HG03571 (cell line): ENCODE data around the gene INVS.
"Not testable (repeated sequence)": the region's sequence is repeated elsewhere in the genome, so short reads cannot be mapped to it uniquely, and the experiment has no call there.

Experiments used
- ATAC-seq: cut with Tn5 transposase; IDR thresholded peaks from one replicate; pipeline ENCODE4 v1.9.1; 2021; ENCODE audit not compliant: unreplicated experiment

The INVS gene

GRCh38 chr9:100120286-100120685, 21.2 kb downstream of the INVS start:
- ATAC-seq = no peak

- no peak for ATAC-seq
Observed at GRCh38 chr9:100125236-100125635, 26.2 kb downstream of the INVS start.

- no peak for ATAC-seq
Observed at GRCh38 chr9:100125910-100126309, 26.9 kb downstream of the INVS start.

GRCh38 chr9:100126423-100126822, 27.4 kb downstream of the INVS start:
- ATAC-seq = no peak

- ATAC-seq = no peak
Observed at GRCh38 chr9:100129772-100130171, 30.7 kb downstream of the INVS start.

- ATAC-seq = no peak
Observed at GRCh38 chr9:100131216-100131615, 32.2 kb downstream of the INVS start.

- no peak for ATAC-seq
Observed at GRCh38 chr9:100131875-100132430, 32.9 kb downstream of the INVS start.

- ATAC-seq = no peak
Observed at GRCh38 chr9:100134731-100135130, 35.7 kb downstream of the INVS start.

- not testable (repeated sequence) for ATAC-seq
Observed at GRCh38 chr9:100136799-100137198, 37.8 kb downstream of the INVS start.

- not testable (repeated sequence) for ATAC-seq
Observed at GRCh38 chr9:100140303-100140702, 41.3 kb downstream of the INVS start.

GRCh38 chr9:100141862-100142261, 42.8 kb downstream of the INVS start:
- not testable (repeated sequence) for ATAC-seq

- ATAC-seq = not testable (repeated sequence)
Observed at GRCh38 chr9:100145167-100145934, 46.3 kb downstream of the INVS start.

GRCh38 chr9:100145976-100146375, 46.9 kb downstream of the INVS start:
- not testable (repeated sequence) for ATAC-seq

- ATAC-seq = no peak
Observed at GRCh38 chr9:100150214-100150613, 51.2 kb downstream of the INVS start.

GRCh38 chr9:100160021-100160420, 61.0 kb downstream of the INVS start:
- peak; percentile 51 for ATAC-seq

GRCh38 chr9:100167176-100167575, 68.1 kb downstream of the INVS start:
- no peak for ATAC-seq

GRCh38 chr9:100167915-100168654, 69.0 kb downstream of the INVS start:
- no peak for ATAC-seq

- ATAC-seq = no peak
Observed at GRCh38 chr9:100170085-100170484, 71.0 kb downstream of the INVS start.

- ATAC-seq = no peak
Observed at GRCh38 chr9:100170556-100170955, 71.5 kb downstream of the INVS start.

- no peak for ATAC-seq
Observed at GRCh38 chr9:100186356-100186755, 87.3 kb downstream of the INVS start.

- no peak for ATAC-seq
Observed at GRCh38 chr9:100190339-100190738, 91.3 kb downstream of the INVS start.

GRCh38 chr9:100191264-100191663, 92.2 kb downstream of the INVS start:
- ATAC-seq = no peak
